Stimulated activated naive CD8-positive, alpha-beta T cell treated with anti-CD3 and anti-CD28 coated beads, Interleukin-15, Interleukin-2, amounts not matched to agents 100 U/mL and 50 U/mL, for 24 hours (primary cell): ENCODE results near the gene NLGN2.

Source experiments
- ATAC-seq: fragments of 150-1000 bp; cut with Tn5 transposase; one replicate; pipeline ENCODE4 v1.10.0; 2021
- DNase-seq: peaks from one replicate; pipeline ENCODE4 v3.0.0; 2021

The NLGN2 gene

GRCh38 chr17:7414837-7415236, 7.2 kb downstream of the NLGN2 start:
- ATAC-seq (no peak), DNase-seq (no peak)

DNA sequence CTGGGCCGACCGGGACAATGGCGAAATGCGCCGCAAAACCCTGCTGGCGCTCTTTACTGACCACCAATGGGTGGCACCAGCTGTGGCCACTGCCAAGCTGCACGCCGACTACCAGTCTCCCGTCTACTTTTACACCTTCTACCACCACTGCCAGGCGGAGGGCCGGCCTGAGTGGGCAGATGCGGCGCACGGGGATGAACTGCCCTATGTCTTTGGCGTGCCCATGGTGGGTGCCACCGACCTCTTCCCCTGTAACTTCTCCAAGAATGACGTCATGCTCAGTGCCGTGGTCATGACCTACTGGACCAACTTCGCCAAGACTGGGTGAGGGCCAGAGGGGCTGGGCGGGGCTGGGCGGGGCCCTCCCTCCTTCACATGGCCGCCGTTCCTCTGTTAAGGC, 8.1 kb downstream of the NLGN2 start:
- ATAC-seq = no peak
- no peak for DNase-seq

DNA sequence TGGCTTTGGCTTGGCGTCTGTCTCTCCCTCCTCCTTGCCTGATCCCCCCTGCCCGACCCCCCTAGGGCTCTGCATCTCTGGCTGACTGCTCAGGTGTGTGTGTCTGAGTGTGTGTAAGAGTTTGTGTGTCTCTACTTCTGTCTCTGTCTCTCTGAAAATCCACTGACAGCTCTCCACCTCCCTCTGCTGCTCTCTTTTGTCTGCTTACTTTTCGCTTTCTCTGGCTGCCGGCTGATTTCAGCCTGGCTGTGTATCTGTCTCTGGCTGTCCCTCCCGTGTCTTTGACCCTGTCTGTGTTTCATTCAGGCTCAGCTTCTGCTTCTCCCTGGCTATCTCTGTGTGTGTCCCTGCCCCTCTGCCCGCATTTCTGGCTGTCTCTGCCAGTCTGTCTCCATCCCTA, 8.7 kb downstream of the NLGN2 start:
- ATAC-seq (no peak), DNase-seq (no peak)

- no peak for ATAC-seq
These were observed 9.5 kb downstream of the NLGN2 start for GRCh38 chr17:7417056-7417655.

DNA sequence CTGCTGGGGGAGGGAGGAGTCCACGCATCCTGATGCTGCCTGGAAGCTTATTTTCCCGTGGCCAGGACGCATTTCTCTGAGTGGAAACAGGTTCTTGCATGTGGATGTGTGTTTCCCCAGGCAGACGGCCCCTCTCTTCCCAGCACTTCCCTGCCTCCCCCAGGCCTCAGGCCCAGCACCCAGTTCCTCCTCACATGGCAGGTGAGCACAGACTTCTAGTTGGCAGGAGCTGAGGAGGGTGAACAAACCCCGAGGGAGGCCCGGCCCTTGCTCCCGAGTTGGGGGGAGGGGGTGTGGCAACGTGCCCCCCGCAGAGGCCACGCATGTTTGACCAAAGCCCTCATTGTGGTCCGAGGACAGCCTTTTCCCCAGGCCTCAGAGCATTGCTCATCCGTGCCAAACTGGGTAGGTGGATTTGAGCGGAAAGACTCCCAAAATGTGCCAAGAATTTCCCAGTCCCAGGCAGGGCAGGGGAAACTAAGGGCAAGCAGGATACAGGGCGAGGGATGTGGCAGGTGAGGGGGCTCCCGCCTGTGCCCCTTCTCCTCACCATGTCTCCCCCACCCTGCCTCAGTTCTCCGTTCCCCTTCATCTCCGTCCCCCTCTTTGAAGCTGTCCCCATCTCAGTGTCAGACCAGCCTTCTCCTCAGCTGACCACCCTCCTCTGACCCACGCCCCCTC, 11.0 kb downstream of the NLGN2 start:
- no peak for DNase-seq
- no peak for ATAC-seq

More at GRCh38 chr17:7417056-7417655, 9.5 kb downstream of the NLGN2 start:
- no peak for DNase-seq

DNA sequence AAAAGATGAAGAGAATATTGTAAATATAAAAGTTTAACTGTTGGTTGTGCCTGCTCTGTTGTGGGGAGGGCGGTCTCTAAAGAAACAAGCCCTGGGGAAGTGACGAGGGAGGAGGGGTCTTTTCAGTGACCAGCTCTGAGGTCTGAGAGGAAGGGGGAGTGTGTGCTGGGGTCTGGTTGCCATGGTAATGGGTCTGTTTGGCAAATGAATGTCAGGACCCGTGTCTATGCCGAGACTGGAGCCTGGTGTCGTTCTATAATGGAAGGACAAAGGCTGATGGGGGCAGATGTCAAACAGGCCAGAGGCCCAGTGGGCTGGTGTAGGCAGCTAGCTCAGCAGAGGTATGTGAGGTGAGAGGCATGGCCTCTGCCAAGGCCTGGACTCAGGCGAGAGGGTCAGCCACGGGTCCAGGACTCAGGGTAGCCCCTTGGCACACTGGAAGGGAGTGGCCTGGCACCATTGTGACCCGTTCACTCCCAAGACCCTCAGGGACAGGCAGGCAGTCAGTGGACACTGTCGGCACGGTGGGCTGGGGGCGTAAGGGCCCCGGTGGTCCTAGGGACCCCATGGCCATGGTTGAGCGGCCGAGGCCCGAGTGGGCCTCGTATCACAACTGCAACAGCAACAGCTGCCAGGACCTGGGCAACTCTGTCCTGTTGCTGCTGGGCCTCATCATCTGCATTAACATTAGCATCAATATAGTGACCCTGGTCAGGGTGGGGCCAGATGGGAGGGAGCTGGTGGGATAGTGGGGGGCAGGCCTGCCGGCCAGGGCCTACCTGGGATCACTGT, 12.4 kb downstream of the NLGN2 start, which contains the start of gene SPEM1:
Gene SPEM1 (plus strand): TSS at position 506 of the 792 bp plus-strand sequence. CDS start 61 bp downstream, at position 567.
- no peak for DNase-seq

DNA sequence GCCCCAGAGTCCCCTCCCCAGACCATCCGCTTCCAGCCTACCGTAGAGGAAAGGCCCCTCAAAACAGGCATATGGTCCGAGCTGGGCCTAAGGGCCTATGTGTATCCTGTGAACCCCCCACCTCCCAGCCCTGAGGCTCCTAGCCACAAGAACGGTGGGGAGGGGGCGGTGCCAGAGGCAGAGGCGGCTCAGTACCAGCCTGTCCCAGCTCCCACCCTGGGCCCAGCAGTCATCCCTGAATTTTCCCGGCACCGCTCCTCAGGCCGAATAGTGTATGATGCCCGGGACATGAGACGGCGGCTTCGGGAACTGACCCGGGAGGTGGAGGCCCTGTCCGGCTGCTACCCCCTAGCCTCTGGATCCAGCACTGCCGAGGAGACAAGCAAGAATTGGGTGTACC, 13.5 kb downstream of the NLGN2 start:
- no peak for DNase-seq
- no peak for ATAC-seq

More for the DNA sequence above, 12.4 kb downstream of the NLGN2 start, which contains the start of gene SPEM1:
- ATAC-seq = no peak

GRCh38 chr17:7423679-7424078, 16.0 kb downstream of the NLGN2 start:
- no peak for ATAC-seq
- DNase-seq = no peak

DNA sequence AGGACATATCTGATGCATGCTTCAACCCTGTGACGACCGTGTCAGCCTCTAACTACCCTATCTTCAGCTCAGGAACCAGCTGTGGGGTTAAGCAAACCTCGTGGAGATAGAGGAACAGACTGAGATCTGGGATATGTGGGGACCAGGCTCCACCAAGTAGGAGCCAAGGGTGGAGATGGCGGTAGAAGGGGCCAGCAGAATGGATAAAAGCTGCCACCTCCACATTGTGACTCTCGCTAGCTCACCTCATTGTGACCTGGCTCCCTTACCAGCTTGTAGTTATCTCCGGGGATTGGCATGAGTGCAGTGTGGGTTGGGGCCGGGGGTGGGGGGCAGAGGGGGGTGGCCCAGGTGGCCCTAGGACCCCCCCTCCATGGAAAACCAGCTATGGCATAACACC, 17.7 kb downstream of the NLGN2 start, which contains the start of gene SPEM2:
Gene SPEM2 (plus strand): TSS at position 301 of the 400 bp plus-strand sequence. CDS start 73 bp downstream, at position 374.
- DNase-seq (no peak), ATAC-seq (no peak)

DNA sequence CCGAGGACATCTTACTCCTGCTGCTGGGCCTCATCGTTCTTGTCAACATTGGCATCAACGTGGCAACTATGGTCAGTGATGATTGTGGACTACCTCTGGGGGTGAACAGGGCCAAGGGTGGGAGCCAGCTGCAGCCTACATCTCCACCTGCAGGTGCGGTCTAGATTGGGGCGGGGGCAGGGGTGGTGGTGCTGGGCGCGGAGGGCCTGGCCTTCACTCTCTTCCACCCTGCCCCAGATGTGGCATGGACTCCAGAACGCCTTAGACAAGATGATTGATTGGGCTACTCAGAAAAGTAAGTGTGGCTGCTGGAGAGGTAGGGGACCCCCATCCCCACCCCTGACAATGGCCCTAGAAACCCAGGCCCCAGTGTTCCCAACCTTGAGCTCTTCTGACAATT, 18.1 kb downstream of the NLGN2 start:
- DNase-seq = no peak
- no peak for ATAC-seq

GRCh38 chr17:7426203-7426863, 18.7 kb downstream of the NLGN2 start:
- DNase-seq = no peak
- no peak for ATAC-seq

GRCh38 chr17:7426896-7427489, 19.3 kb downstream of the NLGN2 start:
- ATAC-seq (no peak), DNase-seq (no peak)

DNA sequence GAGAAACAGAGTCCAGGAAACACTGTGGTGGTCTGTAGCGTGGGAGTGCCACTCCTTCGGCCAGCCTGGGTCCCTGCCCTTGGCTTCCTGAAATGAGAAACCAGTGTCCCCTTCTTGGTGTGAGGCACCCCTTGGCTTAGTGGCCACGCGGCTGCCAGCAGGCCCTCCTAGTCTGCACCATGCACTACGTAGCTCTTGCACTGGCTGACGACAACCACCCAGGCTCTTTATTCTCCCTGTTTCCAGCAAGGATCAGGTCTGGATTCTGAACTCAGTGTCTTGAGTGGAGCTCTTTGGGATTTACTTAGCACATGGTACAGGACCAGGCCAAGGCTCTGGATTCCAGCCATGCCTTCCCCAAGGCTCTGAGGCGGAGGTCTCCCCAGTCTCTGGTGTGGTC, 19.9 kb downstream of the NLGN2 start:
- DNase-seq = no peak
- no peak for ATAC-seq

- no peak for ATAC-seq
These were observed 20.9 kb downstream of the NLGN2 start, which contains the start of gene SPEM3 for GRCh38 chr17:7428557-7428956. SPEM3 (plus strand) TSS chr17:7428857; CDS start chr17:7428903, 46 bp downstream.

DNA sequence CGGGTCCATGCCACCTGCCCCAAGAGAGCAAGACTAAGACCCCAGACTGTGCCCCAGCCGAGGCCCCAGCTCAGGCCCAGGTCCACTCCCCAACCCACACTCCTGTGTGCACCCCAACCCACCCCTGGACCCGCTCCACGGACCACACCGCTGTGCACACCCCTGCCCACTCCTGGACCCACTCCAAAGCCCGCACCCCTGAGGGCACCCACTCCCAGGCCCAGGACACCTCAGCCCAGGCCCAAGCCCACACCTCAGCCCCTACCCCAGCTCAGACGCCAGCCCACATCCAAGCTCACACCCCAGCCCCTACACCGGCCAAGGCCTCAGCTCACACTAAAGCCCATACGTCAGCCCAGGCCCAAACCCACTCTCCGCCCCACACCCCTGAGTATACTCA, 22.1 kb downstream of the NLGN2 start:
- ATAC-seq (no peak), DNase-seq (no peak)

More at GRCh38 chr17:7428557-7428956, 20.9 kb downstream of the NLGN2 start, which contains the start of gene SPEM3:
- DNase-seq = no peak

GRCh38 chr17:7431231-7431630, 23.6 kb downstream of the NLGN2 start:
- no peak for DNase-seq

GRCh38 chr17:7432296-7432695, 24.7 kb downstream of the NLGN2 start:
- DNase-seq (no peak), ATAC-seq (no peak)

More at GRCh38 chr17:7431231-7431630, 23.6 kb downstream of the NLGN2 start:
- no peak for ATAC-seq

DNA sequence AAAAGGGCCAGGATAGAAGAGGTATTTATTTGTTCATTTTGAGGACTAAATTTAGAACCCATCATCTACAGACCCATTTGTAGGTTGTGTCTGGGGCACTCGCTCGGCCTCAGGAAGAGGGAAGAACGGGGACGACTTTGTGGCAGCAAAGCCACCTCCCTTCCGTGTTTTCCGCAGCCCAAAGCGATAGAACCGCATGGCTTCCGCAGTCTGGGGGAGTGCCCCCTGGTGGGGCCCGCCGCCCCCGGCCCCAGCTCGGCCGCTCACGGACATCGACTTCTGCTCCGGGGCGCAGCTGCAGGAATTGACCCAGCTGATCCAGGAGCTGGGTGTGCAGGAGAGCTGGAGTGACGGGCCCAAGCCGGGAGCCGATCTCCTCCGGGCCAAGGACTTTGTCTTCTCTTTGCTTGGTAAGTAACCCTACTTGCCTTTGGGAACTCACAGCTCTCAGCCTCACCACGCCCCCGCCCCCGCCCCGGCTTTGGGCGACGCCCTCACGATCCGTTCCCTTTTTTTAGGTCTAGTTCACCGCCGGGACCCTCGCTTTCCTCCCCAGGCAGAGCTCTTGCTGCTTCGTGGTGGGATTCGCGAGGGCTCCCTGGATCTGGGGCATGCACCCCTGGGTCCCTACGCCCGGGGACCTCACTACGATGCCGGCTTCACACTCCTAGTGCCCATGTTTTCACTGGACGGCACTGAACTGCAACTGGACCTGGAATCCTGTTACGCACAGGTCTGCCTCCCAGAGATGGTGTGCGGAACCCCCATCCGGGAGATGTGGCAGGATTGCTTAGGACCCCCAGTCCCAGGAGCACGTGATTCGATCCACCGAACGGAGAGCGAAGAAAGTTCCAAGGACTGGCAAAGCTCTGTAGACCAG, 28.3 kb downstream of the NLGN2 start:
- ATAC-seq = peak; percentile 6
- peak; percentile 68 for DNase-seq

DNA sequence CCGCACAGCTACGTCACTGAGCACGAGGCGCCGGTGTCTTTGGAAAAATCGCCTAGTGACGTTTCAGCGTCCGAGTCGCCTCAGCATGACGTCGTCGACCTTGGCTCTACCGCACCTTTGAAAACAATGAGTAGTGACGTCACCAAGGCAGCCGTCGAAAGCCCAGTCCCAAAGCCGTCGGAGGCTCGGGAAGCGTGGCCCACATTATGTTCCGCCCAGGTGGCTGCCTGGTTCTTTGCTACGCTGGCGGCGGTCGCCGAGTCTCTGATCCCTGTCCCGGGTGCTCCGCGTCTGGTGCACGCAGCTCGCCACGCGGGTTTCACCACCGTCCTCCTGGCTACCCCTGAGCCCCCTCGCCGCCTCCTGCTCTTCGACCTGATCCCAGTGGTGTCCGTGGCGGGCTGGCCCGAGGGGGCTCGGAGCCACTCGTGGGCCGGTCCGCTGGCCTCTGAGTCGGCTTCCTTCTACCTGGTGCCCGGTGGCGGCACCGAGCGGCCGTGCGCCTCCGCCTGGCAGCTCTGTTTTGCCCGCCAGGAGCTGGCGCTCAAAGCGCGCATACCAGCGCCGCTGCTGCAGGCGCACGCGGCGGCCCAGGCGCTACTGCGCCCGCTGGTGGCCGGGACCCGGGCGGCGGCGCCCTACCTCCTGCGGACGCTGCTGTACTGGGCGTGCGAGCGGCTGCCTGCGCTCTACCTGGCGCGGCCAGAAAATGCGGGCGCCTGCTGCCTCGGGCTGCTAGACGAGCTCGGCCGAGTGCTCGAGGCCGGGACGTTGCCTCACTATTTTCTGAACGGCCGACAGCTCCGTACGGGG, 29.1 kb downstream of the NLGN2 start:
- ATAC-seq = peak; percentile 81

DNA sequence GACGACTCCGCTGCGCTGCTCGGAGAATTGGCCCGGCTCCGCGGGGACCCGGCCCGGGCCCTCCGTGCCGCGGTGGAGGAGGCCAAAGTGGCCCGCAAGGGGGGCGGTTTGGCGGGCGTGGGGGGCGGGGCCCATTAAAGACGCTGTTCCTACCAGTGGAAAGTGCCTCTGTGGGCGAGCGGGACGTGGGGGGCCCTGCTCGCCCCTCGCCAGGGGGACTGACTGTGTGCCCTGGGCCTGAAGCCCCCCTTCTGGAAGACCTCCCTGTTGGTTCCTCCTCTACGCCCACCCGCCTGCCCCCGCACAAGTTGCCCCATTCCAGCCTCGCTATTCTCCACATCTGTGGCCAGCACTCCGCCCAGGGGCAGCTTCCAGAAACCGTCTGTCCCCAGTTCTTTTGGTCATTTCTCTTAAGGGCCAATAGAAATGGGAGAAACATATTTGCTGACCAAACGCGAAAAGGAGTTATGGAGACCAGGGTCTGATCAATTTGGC, 29.8 kb downstream of the NLGN2 start:
- ATAC-seq (no peak), DNase-seq (no peak)

More for the DNA sequence above, 29.1 kb downstream of the NLGN2 start:
- DNase-seq = peak; percentile 85
